HCT116 (cell line): ENCODE data around the gene UPK3BL2.
"Not testable (repeated sequence)": the region's sequence is repeated elsewhere in the genome, so short reads cannot be mapped to it uniquely, and the experiment has no call there.

Experiments
- CTCF ChIP-seq, 3 experiments: fragments of 200-600 bp in 1 of 3; sonication (generic) in 1 of 3; IDR thresholded peaks in 2 of 3; conservative IDR thresholded peaks in 1 of 3; 2 replicates each; pipeline ENCODE4 v1.5.1; 2012 to 2017; ENCODE audit warnings: low read depth in 2 of 3, low read length in 2 of 3, antibody characterized with exemption in 1 of 3, borderline replicate concordance in 1 of 3, control low read depth in 1 of 3, mild to moderate bottlenecking in 1 of 3, mixed read lengths in 1 of 3, mixed run types in 1 of 3, moderate library complexity in 1 of 3; ENCODE audit not compliant: insufficient read depth in 1 of 3
- EZH2 ChIP-seq: fragments of 200-600 bp; sonication (generic); IDR thresholded peaks from 2 replicates; pipeline ENCODE4 v1.6.1; 2017; ENCODE audit warnings: antibody characterized with exemption, mixed run types
- EZH2phosphoT487 ChIP-seq: fragments of 200-600 bp; IDR thresholded peaks from 2 replicates; pipeline ENCODE4 v1.6.1; 2018; ENCODE audit warnings: antibody characterized with exemption, borderline replicate concordance
- FOSL1 ChIP-seq: IDR thresholded peaks from 2 replicates; pipeline ENCODE4 v1.6.1; 2012; ENCODE audit warnings: low read depth
- MAX ChIP-seq: IDR thresholded peaks from 2 replicates; pipeline ENCODE4 v1.6.1; 2012
- POLR2A ChIP-seq: IDR thresholded peaks from 2 replicates; pipeline ENCODE4 v1.7.0; 2011; ENCODE audit warnings: borderline replicate concordance; ENCODE audit not compliant: insufficient read depth, insufficient read length; ENCODE audit errors: extremely low read depth
- POLR2AphosphoS5 ChIP-seq: IDR thresholded peaks from 2 replicates; pipeline ENCODE4 v1.6.1; 2011; ENCODE audit warnings: mild to moderate bottlenecking, low read depth, low read length, moderate library complexity
- REST ChIP-seq: IDR thresholded peaks from 2 replicates; pipeline ENCODE4 v1.6.1; 2012; ENCODE audit warnings: low read depth
- SIN3A ChIP-seq: IDR thresholded peaks from 2 replicates; pipeline ENCODE4 v1.6.1; 2012; ENCODE audit warnings: low read depth

- not testable (repeated sequence) for TF ChIP-seq POLR2AphosphoS5; CTCF (IDR thresholded peaks at IDR 0.05 in 2 of 3, conservative IDR thresholded peaks at IDR 0.05 in 1 of 3; ENCODE audit: borderline replicate concordance in 1 of 3, insufficient read depth in 1 of 3, low read depth in 2 of 3, low read length in 2 of 3); EZH2; POLR2A; MAX; EZH2phosphoT487; REST; FOSL1; SIN3A
These were observed 2.9 kb upstream of the UPK3BL2 start for GRCh38 chr7:102546353-102546752.
